GM18858 (cell line): ENCODE data around the gene FGF5.

Experiments
- ATAC-seq: cut with Tn5 transposase; IDR thresholded peaks from one replicate; pipeline ENCODE4 v1.9.1; 2021; ENCODE audit not compliant: unreplicated experiment

FGF5 gene

GRCh38 chr4:80335226-80335553 is 68.7 kb downstream of the FGF5 start:
- ATAC-seq, result no peak

- peak; percentile 94 for ATAC-seq
Measured at GRCh38 chr4:80335554-80336358, 69.3 kb downstream of the FGF5 start, which contains the start of gene CFAP299. CFAP299 (plus strand) TSS chr4:80335730.

- no peak for ATAC-seq
Measured at GRCh38 chr4:80336582-80336981, 70.1 kb downstream of the FGF5 start.

- no peak for ATAC-seq
Measured at GRCh38 chr4:80340036-80340435, 73.6 kb downstream of the FGF5 start.
